ENCODE data around the gene LILRA6. TPM values are rescaled to one million over a fixed set of nuclear protein-coding genes. Genes with fewer than 3 reads are reported as not detected.

Gene LILRA6
- total RNA-seq, 1 donor from 2014 or later, result not detected

GRCh38 chr19:54211235-54211634 lies 31.4 kb downstream of the LILRA6 start:
- POLR2A ChIA-PET, result interaction anchor here (1.0 to 3.6 kb wide), 5 partner anchors 10 to 74 kb away, joined by 4 to 26 read pairs (median 8); partner anchors contain the start of genes CNOT3, LENG1, MBOAT7 and RPS9
- TF ChIP-seq, protein P1, sequence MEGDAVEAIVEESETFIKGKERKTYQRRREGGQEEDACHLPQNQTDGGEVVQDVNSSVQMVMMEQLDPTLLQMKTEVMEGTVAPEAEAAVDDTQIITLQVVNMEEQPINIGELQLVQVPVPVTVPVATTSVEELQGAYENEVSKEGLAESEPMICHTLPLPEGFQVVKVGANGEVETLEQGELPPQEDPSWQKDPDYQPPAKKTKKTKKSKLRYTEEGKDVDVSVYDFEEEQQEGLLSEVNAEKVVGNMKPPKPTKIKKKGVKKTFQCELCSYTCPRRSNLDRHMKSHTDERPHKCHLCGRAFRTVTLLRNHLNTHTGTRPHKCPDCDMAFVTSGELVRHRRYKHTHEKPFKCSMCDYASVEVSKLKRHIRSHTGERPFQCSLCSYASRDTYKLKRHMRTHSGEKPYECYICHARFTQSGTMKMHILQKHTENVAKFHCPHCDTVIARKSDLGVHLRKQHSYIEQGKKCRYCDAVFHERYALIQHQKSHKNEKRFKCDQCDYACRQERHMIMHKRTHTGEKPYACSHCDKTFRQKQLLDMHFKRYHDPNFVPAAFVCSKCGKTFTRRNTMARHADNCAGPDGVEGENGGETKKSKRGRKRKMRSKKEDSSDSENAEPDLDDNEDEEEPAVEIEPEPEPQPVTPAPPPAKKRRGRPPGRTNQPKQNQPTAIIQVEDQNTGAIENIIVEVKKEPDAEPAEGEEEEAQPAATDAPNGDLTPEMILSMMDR (IDR thresholded peaks at IDR 0.05), result no peak
- H3K27ac Mint-ChIP-seq, result peak overlapping the region; percentile 32
- H3K27me3 Mint-ChIP-seq, result no peaks in the 10 kb centered on the region
- no peak for ATAC-seq (ENCODE audit: low read depth)
- no peak for DNase-seq
- CTCF ChIA-PET, result interaction anchor here (1.1 kb wide), 1 partner anchor 55 kb away, joined by 3 read pairs; no protein-coding TSS in a partner anchor
- peaks cover 50% of the 10 kb centered on the region for H3K4me1 Mint-ChIP-seq
- intact Hi-C loops (cut with micrococcal nuclease), result no loop called here
- H3K9me3 Mint-ChIP-seq, result no peaks in the 10 kb centered on the region
- H3K4me3 Mint-ChIP-seq, result no peak overlapping the region
- peaks cover 48% of the 10 kb centered on the region for H3K36me3 Mint-ChIP-seq (ENCODE audit: low read depth)

- CTCF ChIA-PET, result no interaction called here
- H3K4me1 Mint-ChIP-seq, result peaks cover 60% of the 10 kb centered on the region
Observed at GRCh38 chr19:54209811-54210494, 32.6 kb downstream of the LILRA6 start.

DNA sequence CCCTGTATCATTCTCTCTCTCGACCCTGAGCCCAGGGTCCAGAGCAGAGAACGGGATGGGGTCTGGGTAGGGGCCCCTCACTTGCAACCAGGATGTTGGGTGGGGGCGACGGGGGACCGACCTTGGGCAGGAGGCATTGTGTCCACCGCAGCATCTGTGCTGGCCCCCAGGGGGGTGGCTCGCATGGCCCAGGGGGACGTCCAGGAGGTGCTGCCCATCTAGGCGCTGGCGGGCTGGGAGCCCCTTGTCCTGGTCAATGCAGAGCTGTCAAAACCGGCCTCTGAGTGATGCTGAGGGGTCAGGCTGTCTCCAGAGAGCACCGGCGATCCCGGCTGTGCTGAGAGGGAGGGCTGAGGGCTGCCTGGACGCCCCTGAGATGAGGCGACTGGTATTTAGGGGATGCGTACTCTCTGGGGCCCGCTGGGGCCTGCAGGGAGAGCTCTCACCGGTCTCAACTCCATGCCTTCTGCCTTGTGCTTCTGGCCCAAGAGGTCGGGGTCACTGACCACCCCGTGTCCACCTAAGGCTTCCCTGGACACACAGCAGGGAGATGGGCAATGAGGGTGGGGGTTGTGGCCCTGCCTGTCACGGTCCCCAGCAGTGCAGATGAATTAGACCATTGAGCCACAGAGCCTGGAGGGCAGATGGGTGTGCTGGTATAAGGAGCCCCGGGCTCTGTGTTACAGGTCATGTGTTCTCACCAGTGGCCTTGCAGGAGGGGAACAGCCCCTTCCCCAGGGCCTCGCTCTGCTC lies 33.4 kb downstream of the LILRA6 start:
- TF ChIP-seq, protein P1 (IDR thresholded peaks at IDR 0.05), result no peak
- Mint-ChIP-seq H3K4me1 (peaks cover 67% of the 10 kb centered on the region), H3K4me3 (no peak overlapping the region), H3K9me3 (no peaks in the 10 kb centered on the region), H3K36me3 (ENCODE audit: low read depth) (peaks cover 65% of the 10 kb centered on the region), H3K27ac (peak overlapping the region; percentile 10), H3K27me3 (no peaks in the 10 kb centered on the region)
- DNase-seq (no peak), ATAC-seq (ENCODE audit: low read depth) (no peak)
- ChIA-PET CTCF (interaction anchor here (0.7 kb wide), 1 partner anchor 20 kb away, joined by 3 read pairs; the partner anchor contains the start of gene MBOAT7), POLR2A (interaction anchor here (0.6 to 5.2 kb wide), 4 partner anchors 8 to 184 kb away, joined by 3 to 69 read pairs (median 19); partner anchors contain the start of genes MBOAT7, RPS9 and TSEN34)
- intact Hi-C loops (cut with micrococcal nuclease), result no loop called here

More at GRCh38 chr19:54209811-54210494, 32.6 kb downstream of the LILRA6 start:
- POLR2A ChIA-PET, result interaction anchor here (0.6 to 3.6 kb wide), 3 partner anchors 9 to 184 kb away, joined by 3 to 26 read pairs (median 12); partner anchors contain the start of genes MBOAT7 and RPS9
- intact Hi-C loops (cut with micrococcal nuclease), result no loop called here
- Mint-ChIP-seq H3K9me3 (no peaks in the 10 kb centered on the region), H3K27ac (peak overlapping the region; percentile 10), H3K36me3 (ENCODE audit: low read depth) (peaks cover 58% of the 10 kb centered on the region), H3K4me3 (peak overlapping the region; percentile 6), H3K27me3 (no peaks in the 10 kb centered on the region)
- DNase-seq (no peak), ATAC-seq (ENCODE audit: low read depth) (no peak)
- TF ChIP-seq, protein P1 (IDR thresholded peaks at IDR 0.05), result no peak

- H3K27ac Mint-ChIP-seq, result peak overlapping the region; percentile 46
- TF ChIP-seq, protein P1 (IDR thresholded peaks at IDR 0.05), result no peak
- no peaks in the 10 kb centered on the region for H3K9me3 Mint-ChIP-seq
- H3K4me1 Mint-ChIP-seq, result peaks cover 72% of the 10 kb centered on the region
- intact Hi-C loops (cut with micrococcal nuclease), result no loop called here
- ChIA-PET CTCF (interaction anchor here (0.7 to 1.1 kb wide), 2 partner anchors 20 to 23 kb away, joined by 3 read pairs; partner anchors contain the start of gene MBOAT7), POLR2A (interaction anchor here (1.7 to 5.2 kb wide), 4 partner anchors 8 to 19 kb away, joined by 5 to 69 read pairs (median 16); partner anchors contain the start of genes MBOAT7, RPS9 and TSEN34)
- H3K4me3 Mint-ChIP-seq, result no peak overlapping the region
- peaks cover 70% of the 10 kb centered on the region for H3K36me3 Mint-ChIP-seq (ENCODE audit: low read depth)
- ATAC-seq (ENCODE audit: low read depth) (no peak), DNase-seq (no peak)
- H3K27me3 Mint-ChIP-seq, result no peaks in the 10 kb centered on the region
Observed at GRCh38 chr19:54208784-54209057, 33.9 kb downstream of the LILRA6 start.
